Glomerular endothelial cell (primary cell): ENCODE data around the gene PPIG. TPM values are rescaled to one million over a fixed set of nuclear protein-coding genes. Genes with fewer than 3 reads are reported as not detected.
"Not testable (repeated sequence)": the region's sequence is repeated elsewhere in the genome, so short reads cannot be mapped to it uniquely, and the experiment has no call there.

Experiments used
- DNase-seq: peaks from one replicate; pipeline ENCODE4 v3.0.0-alpha.2; 2011; ENCODE audit warnings: low read depth, low spot score; ENCODE audit errors: extremely low read depth
- total RNA-seq: library from RNA; depleted of rRNA; stranded (reverse); fragments of >200 nt; gene quantifications from 2 replicates; pipeline ENCODE4 v1.2.3, GENCODE V29; 2015

The PPIG gene
- 21.2 TPM in 2 replicates for total RNA-seq

DNA sequence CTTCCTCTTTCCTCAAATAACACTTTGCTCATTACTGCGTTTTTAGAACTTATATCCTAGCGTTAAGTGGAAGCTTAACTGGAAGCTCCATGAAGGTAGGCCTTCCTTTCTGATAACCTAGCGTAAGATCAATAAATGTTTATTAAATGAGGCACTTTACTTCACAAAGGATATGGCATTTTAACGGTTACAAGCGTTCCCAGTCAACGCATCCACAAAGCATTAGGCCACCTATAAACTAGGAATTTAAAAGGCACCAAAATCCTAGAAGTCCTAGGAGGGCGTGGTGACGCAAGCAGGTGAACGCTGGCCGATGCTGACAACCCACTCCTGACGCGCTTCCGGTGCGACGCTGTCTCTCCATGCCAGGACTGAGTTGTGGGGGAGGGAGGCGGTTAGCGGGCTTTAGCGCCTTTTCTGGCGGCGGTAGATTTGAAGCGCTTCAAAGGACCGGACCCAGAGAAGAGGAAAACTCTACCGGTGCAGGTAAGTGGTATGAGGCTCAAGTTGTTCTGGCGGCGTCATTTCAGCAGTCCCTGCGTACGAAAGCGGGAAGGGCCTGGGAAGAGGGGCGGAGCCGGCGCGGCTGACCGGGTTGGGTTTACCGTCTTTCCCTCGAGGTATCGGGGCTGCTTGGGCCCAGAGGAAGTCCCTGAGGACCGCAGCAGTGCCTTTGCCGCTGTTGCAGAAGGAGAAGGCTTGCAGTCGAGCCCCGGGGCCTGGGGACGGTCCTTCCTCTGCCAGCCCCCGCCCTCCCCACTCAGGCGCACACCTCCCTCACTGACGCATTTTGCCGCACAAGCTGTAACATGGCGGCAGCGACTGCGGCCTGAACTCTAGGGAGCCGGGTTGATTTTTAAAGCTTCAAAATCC is at the start of gene PPIG:
Gene PPIG (plus strand): TSS at position 347 of the 873 bp plus-strand sequence. CDS start 19,691 bp downstream, outside the sequence.
- peak; percentile 73 for DNase-seq

DNA sequence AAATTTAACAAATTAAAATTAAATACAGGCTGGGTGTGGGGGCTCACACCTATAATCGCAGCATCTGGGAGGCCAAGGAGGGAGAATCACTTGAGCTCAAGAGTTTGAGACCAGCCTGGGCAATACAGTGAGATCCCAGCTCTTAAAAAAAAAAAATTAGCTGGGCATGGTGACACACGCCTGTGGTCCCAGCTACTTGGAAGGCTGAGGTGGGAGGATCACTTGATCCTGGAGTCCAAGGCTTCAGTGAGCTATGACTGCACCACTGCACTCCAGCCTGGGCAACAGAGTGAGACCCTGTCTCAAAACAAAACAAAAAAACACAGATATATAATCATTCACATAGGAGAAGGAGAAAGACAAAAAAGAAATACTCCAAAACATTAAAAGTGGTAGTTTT is 44.7 kb upstream of the PPIG start:
- DNase-seq: not testable (repeated sequence)

DNA sequence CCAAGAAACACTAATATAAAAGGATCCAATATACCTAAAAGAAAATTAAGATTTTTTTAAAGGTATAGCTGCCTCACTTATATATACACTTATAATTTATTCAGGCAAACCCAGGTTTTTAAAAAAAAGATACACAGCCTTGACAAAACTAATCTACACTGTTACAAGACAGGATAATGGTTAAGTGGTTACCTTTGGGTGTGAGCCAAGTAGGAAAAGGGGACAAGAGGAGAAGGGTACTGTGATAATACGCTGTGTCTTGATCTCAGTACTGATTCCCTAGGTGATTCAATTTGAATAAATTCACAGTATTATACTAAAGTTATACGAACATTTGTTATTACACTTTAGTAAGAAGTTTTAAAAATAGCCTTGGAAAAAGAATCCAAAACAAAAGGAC is 44.0 kb upstream of the PPIG start:
- DNase-seq: no peak

DNA sequence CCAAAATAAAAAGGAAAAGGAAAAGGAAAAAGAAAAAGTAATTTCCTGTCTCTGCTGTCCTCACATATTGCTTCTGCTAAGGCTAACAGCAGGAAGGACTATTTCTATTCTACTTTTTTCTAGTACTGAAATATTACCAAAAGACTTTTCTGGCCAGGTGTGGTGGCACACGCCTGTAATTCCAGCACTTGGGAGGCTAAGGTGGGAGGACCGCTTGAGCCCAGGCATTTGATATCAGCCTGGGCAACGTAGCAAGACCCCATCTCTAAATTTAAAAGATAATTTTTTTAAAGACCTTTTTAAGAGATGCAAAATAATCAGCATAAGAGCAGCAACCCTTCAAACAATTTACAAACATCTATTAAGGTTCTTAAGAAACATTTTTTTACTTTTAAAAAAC is 41.7 kb upstream of the PPIG start:
- no peak for DNase-seq

DNA sequence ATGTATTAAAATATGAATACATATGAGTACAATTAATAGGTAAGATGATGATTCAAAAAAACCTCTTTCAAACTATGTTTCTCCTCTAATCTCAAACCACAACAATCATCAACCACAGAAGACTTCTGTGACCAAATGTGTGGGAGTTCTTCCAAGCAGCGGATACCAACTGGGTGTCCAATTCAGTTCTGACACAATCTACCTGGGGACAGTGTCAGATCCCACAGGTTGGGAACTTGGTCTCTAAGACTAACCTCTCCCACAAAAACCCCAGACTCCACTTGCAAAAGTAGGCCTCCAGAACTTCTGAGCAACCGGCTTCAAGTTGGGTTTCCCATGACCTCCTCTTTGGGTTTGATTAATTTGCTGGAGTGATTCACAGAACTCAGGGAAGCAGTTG is 37.4 kb upstream of the PPIG start:
- DNase-seq: no peak

DNA sequence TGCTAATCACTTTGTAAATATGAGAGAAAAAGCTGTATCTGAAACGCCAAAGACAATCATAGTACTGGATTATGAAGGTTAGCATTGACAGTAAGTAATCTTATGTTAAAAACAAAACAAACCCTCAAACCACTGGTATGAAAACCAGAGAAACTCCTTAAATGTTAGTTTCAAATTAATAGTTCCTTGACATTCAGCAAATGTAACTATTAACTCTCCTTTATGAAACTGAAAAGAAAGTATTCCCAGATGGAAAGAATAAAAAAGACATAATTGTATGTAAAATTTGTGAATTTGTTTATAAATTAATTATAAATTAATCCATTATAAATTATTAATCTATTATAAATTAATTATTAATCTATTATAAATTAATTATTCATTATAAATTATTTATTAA is 22.8 kb upstream of the PPIG start:
- no peak for DNase-seq

DNA sequence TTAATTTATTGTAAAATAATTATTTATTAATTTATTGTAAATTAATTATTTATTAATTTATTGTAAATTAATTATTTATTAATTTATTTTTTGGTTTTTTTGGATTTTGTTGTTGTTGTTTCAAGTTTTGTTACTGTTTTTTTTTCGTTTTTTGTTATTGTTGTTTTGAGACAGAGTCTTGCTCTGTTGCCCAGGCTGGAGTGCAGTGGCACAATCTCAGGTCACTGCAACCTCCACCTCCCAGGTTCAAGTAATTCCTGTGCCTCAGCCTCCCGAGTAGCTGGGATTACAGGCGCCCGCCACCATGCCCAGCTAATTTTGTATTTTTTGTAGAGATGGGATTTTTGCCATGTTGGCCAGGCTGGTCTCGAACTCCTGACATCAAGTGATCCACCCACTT is 22.1 kb upstream of the PPIG start:
- not testable (repeated sequence) for DNase-seq

DNA sequence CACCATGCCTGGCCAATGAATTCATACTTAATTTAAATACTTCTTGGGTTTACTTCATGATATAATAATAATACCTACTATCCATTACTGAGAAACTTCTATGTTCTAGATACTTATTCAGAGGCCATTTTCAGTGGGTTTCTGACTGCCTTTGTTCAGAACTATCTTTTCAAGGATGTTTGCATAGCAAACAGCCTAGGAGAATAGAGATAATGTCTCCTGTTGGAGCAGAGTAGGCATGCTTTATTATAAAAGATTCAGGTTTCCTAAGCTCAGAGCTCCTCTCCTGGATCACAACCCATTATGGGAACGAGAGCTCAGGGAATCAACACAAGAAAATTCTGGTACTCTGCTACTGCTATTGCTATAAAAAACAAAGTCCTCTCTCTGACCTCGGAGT is 21.6 kb upstream of the PPIG start:
- no peak for DNase-seq

DNA sequence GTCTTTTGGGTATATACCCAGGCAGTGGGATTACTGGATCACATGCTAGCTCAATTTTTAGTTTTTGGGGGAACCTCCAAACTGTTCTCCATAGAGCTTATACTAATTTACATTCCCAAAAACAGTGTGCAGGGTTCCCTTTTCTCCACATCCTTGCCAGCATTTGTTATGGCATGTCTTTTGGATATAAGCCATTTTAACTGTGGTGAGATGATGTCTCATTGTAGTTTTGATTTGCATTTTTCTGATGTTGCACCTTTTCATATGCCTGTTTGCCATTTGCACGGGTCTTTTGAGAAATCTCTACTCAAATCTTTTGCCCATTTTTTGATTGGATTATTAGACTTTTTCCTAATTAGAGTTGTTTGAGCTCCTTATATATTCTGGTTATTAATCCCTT is 18.5 kb upstream of the PPIG start:
- DNase-seq: no peak

DNA sequence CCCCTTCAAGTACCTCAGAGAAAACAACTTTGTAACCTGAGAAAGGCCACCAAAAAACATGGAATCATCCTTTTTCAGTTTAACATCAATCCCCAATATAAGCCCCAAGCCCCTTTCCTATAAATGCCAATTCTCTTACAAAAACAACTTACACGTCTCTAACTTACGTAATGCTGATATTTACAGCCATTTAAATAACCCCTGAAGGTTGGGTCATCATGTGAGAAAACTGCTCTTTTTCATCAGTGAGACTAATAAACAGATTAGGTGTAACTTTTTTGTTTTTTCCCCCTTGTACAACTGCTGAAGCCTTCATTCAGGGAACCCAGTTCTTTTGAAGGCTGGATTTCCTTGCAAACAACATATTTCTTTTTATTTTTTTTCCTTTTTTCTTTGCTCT is 14.2 kb upstream of the PPIG start:
- no peak for DNase-seq

DNA sequence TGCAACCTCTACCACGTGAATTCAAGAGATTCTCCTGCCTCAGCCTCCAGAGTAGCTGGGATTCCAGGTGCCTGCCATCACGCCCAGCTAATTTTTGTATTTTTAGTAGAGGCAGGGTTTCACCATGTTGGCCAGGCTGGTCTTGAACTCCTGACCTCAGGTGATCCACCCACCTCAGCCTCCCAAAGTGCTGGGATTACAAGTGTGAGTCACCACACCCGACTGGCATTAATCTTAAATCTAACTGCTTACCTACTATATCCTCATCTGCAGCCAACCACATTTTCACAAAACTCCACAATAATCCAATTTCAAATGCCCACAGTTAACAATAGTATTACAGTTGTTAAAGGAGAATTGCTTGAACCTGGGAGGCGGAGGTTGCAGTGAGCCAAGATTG is 13.4 kb upstream of the PPIG start:
- not testable (repeated sequence) for DNase-seq

DNA sequence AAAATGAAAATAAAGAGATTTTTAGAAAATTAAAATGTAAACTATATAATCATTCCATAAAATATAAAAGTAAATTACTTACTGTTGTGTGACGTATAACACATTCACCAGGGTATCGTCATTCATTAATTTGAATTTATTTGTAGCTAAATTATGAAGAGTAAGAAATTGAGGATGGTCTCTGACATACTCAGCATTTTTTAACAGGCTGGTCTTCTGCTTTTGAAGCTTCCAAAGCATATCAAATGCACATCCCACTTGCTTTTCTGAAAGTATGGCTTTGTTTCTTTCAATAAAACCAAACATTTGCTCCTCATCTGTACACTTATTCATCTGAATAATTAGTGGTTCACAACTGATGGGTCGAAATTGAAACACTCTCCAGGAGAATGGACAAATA is 12.6 kb upstream of the PPIG start:
- DNase-seq: no peak

DNA sequence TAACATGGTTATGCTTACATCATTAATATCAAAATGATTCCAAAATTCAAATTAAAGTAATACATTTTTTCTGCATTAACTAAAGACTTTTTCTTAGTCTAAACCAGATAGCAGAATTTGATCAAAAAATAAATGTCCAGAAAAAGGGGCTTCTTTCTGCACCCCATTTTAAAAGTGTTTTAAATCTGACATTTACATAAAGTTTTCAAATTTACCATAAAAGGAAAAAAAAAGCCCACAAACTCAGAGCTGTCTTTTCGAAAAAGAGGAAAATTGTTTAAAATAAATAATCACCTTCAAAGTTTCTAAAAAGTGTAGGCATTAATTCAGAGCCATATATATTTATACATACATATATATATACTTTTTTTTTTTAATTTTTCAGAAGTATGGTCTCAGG is 12.0 kb upstream of the PPIG start:
- no peak for DNase-seq

DNA sequence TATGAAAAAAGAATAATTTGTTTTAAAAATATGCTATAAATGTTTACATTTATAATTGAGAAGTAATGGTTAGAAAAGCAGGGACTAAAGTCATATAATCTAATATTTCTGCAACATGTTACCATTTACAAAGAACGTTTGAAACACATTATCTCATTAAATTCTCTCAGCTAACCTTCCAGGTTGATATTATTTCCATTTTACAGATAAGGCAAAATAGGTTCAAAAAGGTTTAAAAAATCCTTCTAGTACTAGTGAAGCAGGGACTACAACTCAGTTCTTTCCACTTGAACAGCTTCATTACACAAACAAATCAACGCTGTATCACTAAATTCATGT is 11.4 kb upstream of the PPIG start:
- no peak for DNase-seq

DNA sequence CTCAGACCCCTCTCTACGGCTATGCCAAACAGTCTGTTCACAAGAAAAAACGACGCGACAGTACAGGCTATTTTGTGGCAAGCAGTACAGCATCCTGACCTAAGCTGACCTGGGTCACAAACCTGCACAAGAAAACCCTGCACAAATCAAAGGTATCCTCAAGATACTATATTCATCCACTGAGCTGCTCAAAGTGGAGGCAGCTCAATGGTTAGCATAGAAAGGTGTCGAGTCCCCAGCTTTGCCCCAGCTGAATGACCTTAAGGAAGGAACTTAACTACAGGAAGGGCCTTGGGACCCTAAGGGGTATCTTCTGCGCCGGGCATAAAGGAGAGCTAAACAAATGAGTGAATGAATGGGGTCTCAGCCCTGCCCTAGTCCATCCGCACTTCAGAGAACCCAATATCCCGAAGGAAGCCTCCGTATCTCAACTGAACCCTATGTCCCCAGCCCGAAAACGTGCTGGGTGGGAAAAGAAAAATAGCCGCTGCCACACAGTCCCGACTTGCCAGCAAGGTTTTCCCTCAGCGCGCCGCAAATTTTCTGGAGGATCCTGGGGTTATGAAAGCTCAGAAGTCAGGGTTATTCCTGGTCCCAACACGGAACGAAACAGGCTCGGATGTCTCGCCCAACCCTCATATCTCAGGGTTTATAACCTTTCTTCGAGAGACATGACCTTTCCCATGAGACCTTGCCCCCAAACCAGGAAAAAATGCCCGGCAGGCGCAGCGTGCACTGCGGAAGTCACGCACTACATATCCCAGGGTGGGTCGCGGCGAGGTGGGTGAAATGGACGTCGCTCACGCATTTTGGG is 10.8 kb upstream of the PPIG start, which contains the start of gene FASTKD1:
Gene FASTKD1 (minus strand): TSS at position 706 of the 814 bp plus-strand sequence. CDS start 1,836 bp downstream, outside the sequence.
- peak; percentile 60 for DNase-seq

DNA sequence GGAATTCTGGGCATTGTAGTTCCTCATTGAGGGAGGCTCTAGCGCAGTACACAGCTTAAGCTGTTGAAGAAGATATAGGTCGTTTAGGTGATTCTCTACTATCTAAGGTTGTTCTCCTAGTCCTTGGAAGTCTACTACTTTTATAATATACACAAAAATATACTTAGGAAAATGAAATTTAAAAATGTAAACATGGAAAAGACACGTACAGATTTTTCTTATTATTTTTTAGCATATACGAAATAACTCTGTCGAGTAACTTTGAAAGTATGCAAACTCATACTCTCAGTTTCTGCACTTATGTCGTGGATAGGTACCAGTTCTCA is 10.2 kb upstream of the PPIG start:
- DNase-seq: no peak

DNA sequence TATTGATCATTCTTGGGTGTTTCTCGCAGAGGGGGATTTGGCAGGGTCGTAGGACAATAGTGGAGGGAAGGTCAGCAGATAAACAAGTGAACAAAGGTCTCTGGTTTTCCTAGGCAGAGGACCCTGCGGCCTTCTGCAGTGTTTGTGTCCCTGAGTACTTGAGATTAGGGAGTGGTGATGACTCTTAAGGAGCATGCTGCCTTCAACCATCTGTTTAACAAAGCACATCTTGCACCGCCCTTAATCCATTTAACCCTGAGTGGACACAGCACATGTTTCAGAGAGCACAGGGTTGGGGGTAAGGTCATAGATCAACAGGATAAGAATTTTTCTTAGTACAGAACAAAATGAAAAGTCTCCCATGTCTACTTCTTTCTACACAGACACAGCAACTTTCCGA is 9.6 kb upstream of the PPIG start:
- DNase-seq: not testable (repeated sequence)

DNA sequence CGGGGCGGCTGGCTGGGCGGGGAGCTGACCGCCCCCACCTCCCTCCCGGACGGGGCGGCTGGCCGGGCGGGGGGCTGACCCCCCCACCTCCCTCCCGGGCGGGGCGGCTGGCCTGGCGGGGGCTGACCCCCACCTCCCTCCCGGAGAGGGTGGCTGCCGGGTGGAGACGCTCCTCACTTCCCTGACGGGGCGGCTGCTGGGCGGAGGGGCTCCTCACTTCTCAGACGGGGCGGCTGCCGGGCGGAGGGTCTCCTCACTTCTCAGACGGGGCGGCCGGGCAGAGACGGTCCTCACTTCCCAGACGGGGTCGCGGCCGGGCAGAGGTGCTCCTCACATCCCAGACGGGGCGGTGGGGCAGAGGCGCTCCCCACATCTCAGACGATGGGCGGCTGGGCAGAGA is 8.9 kb upstream of the PPIG start:
- DNase-seq: not testable (repeated sequence)

DNA sequence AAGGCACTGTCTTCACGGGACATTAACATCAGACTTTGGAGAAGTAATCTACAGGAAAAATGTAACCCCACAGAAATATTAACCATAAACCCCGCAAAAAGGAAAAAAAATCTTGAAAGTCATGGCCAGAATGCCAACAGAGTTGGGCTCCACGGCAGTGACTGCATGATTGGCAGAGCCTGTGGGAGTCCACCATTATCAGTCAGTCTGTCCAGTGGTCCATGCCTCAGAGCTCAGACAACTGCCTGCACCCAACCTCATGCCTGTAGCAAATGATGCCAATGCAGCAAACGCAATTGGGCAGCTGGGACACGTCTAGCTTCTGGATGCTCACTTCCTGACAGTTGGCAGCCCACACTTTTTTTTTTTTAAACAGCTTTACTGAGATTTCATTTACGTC is 5.1 kb upstream of the PPIG start:
- no peak for DNase-seq

DNA sequence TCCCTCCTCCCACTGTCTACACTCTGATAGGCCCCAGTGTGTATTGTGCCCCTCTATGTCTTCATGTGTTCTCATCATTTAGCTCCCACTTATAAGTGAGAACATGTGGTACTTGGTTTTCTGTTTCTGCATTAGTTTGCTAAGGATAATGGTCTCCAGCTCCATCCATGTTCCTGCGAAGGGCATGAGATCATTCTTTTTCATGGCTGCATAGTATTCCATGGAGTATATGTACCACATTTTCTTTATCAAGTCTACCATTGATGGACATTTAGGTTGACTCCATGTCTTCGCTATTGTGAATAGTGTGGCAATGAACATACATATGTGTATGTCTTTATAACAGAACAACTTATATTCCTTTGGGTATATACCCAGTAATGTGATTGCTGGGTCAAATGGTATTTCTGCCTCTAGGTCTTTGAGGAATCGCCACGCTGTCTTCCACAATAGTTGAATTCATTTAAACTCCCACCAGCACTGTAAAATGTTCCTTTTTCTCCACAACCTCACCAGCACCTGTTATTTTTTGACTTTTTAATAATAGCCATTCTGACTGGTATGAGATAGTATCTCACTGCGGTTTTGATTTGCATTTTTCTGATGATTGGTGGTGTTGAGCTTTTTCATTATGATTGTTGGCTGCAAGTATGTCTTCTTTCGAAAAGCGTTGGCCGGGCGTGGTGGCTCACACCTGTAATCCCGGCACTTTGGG is 1.4 kb upstream of the PPIG start:
- not testable (repeated sequence) for DNase-seq

DNA sequence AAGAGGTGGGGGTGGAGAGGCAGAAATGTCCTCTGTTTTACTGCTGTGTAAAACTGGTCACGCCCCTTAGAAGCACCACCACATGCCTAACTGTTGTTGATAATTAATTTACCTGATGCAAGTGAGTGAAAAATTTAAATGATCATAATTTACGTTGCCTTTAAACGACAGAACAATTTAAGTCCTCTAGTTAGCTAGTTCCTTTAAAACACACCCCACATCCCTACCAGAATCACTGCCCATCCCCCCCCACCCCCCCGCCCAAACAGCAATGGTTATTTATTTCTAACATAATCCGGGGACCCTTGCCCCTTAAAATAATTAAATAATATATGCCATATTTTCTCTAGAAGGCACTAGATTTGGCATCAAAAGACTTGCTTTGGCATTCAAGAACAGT is 633 bp upstream of the PPIG start:
- no peak for DNase-seq
